GM21619 (cell line): Measurements from ENCODE around the gene ZMYM2.

Source experiments
- ATAC-seq: cut with Tn5 transposase; IDR thresholded peaks from one replicate; pipeline ENCODE4 v1.9.1; 2021; ENCODE audit not compliant: unreplicated experiment

The ZMYM2 gene

DNA sequence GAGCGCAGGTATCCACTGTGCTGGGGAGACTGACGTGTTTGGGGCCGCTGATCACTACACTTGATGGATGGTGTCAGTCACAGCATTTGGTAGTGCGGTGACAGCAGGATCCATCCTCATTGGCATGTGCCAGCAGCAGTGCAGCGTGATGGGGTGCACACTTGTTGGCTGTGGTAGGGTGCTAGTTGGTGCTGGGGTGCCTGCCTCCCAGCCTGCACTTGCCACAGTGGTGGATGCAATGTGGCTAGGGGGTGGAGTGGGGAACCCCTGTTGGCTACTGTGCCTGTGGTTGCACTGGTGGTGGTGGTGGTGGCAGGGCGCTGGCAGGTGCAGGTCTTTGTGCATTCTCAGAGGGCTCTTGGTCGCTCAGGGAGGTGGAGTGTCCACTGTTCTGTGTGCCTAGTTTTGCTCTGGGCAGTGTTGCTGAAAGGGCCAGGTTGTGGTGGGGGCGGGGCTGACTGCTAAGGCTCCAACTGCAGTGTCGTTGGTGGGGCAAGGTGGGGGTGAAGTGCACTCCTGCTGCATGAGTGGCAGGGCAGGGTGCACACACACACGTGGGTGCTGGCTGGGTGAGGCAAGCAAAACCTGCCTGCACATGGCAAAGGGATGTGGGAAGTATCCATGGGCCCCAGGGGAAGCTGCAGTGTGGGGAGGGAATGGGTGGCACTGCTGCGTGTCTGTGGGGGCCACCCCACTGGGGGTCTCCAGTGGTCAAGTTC, 84.8 kb downstream of the ZMYM2 start:
- no peak for ATAC-seq

DNA sequence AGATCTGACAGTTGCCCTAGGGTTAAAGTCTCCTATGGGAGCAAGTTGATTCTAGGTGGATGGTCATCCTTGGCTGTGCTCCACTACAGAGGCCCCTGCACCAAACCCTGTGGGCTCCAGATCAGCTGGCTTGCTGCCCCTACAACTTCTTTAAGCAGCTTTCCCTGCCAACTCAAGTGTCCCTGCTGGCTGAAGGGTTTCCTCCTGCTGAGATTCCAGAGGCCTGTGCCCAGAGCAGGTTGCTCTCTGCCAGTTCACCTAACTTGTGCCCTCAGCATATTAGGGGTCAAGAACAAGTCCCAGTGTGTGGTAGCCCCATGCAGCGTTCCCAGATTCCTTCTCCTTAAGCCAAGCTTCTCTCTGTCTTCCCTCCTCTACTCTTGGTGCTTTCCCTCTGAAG, 85.6 kb downstream of the ZMYM2 start:
- ATAC-seq: no peak

DNA sequence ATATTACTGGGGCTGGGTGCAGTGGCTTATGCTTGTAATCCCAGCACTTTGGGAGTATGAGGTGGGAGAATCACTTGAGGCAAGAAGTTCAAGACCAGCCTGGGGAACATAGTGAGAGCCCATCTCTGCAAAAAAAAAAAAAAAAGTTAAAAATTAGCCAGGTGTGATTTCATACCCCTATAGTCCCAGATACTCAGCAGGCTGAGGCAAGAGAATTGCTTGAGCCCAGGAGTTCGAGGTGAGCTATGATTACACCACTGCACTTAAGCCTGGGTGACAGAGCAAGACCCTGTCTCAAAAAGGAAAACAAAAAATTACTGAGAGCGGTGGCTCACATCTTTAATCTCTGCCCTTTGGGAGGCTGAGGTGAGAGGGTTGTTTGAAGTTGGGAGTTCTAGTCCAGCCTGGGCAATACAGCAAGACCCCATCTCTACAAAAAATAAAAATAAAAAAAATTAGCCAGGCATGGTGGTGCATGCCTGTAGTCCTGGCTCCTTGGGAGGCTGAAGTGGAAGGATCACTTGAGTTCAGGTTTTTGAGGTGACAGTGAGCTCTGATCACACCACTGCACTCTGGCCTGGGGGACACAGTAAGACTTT, 87.5 kb downstream of the ZMYM2 start:
- no peak for ATAC-seq

DNA sequence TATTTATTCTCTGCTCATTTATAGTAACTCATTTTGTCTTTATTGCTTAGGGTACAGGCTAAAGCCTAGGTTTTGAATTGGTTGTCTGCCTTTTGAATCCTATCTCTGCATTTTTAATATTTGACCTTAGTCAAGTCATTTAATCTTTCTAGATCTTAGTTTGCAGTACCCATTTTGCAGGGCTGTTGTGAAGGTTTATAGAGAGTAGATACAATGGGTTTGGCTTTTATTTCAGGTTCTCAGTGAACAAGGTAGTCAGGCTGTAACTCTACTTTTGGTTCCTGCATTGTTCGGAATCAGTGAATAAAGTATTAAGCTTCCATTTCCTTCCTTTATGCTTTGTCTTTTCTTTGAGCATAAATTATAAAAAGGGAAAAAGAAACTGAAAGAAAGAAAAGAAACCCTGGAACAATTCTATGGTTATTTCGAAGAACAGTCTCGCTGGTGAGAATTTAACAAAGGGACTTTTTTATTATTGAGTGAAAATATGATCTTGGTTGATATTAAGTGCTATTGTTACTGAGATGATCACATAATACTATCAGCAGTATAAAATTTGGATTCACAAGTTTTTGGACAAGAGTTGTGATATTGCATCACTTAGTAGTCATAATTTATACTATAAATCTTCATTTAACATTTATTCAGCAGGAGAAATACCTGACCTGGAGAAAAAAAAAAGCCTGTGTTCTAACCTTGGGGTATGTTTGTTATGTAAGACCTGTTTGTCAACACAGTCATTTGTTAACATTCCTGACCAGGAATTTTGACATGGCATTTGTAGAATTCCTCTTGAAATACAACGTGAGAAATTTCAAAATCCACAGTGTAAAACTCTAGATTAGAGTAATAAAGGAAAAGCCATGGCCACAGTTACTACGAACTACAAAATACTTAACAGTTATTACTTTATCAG, 91.3 kb downstream of the ZMYM2 start:
- ATAC-seq: no peak

DNA sequence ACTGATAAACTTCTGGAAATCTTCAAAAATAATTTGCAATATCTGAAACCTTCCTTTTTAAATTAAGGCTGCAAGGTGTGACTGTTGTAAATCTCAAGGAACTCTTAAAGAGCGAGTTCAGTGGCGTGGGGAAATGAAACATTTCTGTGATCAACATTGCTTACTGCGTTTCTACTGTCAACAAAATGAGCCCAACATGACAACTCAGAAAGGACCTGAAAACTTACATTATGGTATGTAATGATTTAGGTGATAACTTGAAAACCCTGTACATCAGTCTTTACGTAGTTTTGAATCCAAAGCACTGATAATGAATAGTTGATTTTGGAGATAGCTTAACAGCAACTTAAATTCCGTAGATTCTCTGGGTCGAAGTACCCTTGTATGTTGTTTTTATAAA, 92.8 kb downstream of the ZMYM2 start:
- no peak for ATAC-seq

DNA sequence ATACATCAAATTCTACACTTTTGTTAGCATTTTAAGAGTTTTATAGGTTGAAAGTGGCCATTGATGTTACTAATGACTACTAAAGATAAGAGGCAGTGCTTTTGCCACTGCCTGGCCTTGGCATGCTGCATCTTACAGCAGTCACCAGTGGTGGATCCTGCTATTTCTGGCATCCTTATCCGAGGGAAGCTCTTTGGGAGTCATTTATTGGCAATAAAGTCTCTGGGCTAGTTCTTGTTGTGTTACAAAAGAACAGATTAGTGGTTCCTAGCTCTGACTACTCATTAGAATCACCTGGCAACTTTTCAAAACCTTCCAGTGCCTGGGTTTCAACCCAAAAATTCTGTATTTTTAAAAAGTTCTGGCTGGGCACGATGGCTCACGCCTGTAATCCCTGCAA, 94.5 kb downstream of the ZMYM2 start:
- no peak for ATAC-seq

DNA sequence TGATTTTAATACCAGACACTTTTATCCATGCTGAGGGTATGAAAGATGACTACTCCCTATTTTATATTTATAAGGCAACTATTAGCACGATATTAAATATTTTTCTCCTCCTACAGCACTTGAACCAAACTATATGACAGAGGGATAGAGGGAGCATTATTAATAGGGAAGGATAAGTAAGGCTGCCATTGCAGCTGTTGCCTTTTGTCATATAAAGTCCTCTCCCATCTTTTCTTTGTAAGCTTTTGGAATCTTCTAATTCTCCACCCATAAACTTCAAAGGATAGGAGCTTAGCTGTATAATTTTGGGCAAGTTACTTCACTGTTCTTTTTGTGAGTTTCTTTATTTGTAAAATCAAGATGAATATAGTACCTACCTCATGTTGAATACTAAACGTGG, 95.4 kb downstream of the ZMYM2 start:
- no peak for ATAC-seq

DNA sequence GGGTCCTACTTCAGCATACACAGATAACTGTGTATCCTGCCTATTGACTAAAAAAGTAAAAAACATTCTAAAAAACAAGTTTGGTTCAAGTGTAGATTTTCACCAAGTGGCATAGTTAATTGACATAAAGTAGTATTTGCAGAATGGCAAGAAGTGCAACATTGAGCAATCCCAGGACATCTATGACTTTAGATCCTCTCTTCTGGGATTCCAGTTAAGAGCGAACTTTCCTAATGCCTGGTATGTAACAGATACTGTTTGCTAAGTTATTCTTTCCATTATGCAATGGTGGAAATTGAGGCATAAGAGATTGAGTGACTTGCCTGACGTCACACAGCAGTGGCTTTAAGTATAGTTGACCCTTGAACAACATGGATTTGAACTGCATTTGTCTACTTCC, 96.1 kb downstream of the ZMYM2 start:
- ATAC-seq: no peak

DNA sequence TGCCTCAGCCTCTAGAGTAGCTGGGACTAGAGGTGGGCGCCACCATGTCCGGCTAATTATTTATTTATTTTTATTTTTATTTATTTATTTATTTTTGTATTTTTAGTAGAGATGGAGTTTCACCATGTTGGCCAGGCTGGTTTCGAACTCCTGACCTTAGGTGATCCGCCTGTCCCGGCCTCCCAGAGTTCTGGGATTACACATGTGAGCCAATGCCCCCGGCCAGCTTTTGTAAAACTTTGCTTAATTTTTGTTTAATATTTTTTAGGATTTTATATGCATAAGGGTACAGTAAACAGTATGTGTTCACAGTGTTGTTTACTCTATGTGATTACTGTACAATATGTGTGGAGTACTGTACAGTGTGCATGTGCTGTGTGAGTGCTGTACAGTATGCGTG, 98.7 kb downstream of the ZMYM2 start:
- no peak for ATAC-seq

DNA sequence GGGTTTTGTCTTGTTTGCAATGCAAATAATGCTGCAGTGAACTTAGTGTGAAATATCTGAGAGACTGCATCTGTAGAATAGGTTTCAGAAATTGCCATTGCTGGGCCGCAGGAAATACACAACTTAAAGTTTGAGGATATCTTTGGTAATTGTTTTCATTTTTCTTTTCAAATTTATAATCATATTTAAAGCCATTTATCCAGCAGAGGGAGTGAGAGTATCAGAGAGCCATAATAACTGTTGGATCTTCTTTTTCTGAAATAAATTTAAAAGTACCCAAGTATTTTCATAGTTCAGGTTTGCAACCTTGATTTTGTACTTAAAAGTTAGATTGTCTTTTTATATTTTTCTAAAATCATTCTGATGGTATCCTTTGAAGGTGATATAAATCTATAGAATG, 99.4 kb downstream of the ZMYM2 start:
- ATAC-seq: no peak

DNA sequence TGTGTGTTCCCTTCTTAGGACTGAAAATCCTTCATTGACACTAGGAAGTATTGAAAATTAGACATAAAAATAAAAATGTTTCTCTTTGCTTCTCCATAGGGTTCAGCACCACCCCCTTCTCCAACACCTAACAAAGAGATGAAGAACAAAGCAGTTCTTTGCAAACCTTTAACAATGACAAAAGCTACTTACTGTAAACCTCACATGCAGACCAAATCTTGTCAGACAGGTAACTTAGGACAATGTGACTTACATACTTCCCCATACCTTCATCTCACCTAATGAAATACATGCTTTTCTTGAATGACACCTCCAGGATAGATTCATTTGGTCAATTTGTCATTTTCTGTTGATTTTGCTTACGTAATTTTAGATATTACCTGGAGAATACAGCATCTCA, 99.9 kb downstream of the ZMYM2 start:
- no peak for ATAC-seq

DNA sequence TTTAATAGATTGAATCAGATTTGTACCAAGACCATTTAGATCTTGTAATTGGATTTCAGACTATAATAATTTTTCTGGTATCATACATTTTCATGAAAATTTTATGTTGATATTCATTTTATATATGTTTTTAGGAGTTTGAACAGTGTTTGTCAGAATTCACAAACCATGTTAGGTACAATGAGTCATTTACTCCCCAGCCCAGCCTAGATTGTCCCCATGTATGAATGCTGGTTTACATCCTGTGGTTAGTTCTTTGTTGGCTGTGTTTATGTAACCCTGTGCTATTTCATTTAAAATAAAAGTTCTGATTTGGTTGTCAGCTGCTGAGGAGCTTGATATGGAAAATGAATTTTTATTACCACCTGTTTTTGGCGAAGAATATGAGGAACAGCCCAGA, 105.6 kb downstream of the ZMYM2 start:
- ATAC-seq: no peak

DNA sequence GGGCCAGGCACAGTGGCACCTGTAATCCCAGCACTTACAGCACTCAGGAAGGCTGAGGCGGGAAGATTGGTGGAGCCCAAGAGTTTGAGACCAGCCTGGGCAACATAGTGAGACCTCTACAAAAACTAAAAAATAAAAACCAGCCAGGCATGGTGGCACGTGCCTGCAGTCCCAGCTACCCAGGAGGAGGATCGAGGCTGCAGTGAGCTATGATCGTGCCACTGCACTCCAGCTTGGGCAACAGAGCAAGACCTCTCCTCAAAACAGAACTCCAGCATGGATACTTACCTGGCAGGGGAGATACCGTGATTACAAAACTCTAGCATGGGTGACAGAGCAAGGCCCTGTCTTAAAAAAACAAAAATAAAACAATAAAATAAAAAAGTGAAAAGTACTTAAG, 107.0 kb downstream of the ZMYM2 start:
- no peak for ATAC-seq

DNA sequence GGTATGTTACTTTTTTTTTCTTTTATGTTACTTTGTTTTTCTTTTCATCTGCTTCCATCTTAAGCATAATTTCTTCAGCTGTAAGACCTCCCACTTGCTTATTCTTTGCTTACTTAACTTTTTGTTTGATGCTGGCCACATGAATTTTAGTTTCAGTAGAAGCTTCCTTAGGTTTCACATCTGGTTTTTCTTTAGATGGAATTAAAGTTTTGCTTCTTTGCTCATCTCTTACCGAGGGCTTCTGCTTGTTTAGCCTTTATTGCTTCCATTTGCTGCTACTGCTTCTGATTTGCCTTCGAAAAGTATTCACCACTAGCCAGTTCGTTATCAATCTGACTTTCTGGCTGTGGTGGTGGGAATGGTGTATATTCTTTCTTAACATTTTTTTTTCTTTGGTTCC, 111.4 kb downstream of the ZMYM2 start:
- ATAC-seq: no peak

DNA sequence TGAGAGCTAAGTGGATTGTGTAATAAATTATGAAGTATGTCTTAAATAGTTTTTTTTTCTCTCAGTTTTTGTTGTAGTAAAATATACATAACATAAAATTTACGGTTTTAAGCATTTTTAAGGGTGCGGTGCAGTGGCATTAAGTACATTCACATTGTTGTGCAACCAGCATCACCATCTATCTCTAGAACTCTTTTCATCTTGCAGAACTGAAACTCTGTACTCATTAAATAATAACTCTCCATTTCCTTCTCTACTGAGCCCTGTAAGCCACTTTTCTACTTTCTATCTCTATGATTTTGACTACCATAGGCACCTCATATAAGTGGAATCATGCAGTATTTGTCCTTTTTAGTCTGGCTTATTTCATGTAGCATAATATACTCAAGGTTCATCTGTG, 115.2 kb downstream of the ZMYM2 start:
- peak; percentile 84 for ATAC-seq

DNA sequence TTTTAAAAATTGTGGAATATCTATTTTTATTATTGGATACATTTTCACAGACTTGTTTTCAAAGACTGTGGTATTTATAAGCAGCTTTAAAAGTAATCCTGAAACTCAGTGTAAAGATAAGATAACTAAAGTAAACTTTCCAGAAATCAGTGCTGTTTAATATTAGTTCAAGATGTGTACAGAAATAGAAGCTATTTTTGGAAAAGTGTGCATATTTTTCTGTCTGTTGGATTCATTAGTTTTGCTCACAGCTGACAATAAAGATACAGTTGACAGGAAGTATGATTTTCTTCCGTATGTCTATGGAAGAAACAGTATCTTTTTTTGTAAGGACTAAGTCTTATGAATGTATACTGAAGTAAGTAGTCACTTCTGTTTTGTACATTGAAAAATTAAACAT, 116.4 kb downstream of the ZMYM2 start:
- ATAC-seq: no peak

DNA sequence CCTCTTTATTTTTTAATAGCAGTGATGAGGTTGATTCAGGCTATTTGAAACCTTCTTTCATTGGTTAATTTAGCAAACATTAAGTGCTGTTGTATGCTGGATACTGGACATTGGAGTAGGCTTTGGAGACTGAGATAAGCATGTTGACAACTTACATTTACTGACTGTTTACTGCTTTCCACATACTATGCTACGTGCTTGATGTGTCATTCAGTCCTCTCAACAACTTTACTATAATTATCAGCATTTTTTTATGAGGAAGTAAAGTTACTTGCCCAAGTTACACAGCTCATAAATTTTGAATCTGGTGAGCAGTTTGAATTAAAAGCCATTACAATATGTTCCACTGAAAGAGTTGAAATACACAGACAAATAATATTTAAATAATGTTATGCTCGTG, 118.6 kb downstream of the ZMYM2 start:
- no peak for ATAC-seq

DNA sequence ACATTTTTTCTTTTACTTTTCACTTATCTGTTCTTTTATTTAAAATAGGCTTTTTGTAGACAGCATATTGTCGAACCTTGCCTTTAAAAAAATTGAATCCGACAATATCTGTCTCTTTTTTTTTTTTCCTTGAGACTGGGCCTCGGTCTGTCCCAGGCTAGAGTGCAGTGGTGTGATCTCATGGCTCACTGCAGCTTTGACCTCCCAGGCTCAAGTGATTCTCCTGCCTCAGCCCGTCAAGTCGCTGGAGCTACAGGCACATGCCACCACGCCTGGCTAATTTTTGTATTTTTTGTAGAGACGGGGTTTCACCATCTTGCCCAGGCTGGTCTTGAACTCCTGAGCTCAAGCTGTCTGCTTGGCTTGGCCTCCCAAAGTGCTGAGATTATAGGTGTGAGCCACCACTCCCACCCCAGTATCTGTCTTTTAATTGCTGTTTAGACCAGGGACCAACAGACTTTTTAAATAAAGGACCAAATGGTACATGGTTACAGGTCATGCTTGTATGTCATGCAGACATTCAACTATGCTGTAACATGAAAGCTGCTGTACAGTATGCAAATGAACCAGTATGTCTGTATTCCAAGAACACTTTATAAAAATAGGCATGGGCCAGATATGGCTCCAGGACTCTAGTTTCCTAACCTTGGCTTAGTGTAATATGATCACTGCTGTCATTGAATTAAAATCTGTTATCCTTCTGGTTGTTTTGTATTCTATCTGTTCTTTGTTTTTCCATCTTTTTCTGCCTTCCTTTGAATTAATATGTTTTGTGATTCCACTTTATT, 122.0 kb downstream of the ZMYM2 start:
- ATAC-seq: no peak

DNA sequence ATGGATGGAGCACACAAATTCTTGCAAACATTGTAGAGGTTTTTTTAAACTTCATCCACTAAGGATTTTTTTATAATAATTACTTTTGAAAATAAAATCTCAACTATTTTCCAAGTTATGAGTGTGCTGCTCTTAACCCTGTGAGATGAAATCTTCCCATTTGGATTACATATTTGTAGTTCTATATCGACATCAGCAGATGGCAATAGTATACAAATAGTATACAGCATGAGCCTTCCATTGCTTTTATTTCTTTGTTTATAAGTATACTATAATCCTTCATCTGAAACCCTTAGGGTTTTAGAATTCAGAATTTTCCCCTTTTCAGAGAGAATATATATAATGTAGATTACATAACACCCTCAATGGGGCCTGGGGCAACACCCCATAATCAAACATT, 131.8 kb downstream of the ZMYM2 start:
- ATAC-seq: no peak

DNA sequence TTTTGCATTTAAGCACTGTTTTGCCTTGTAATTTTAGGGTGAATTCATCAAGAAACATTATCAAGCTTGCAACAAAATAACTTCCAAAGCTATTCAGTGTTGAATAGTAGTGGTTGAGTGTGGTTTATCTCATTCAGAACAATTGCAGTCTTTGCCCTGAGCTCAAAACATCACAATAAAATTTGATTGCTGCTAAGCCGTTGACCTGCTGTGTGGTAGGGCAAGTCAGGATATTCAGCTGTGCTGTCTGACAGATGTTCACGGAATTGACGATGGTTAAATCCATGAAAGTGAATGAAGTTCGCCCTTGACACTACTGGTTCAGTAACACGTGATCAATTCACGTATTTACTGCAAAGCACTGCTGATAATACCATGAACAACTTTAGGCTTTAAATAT, 135.4 kb downstream of the ZMYM2 start:
- no peak for ATAC-seq

DNA sequence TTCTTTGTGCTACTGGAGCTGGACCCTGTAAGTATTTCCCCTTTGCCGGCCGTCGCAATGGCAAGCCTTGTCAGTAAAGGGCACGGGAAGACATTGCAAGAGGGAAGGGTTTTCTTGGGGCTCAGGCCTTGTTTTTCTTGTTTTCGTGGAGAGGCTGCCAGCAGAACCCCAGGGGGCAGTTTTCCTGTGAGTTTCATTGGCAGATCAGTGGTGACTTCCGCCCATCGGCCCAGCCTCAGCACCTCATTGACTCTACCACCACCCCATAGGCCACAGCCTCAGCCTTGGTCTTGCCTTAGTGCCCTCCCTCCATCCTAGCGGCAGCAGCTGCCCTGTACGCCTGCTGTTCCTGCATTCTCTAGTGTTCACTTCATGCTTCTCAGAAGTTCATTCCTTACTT, 140.8 kb downstream of the ZMYM2 start:
- no peak for ATAC-seq
